ENCODE data around the gene GRAMD2A.

GRCh38 chr15:72238586-72238985, 41.0 kb upstream of the GRAMD2A start:
- TF ChIP-seq EZH2 (IDR thresholded peaks at IDR 0.05; ENCODE audit: borderline replicate concordance, low read length) (no peak), CTCF (IDR thresholded peaks at IDR 0.05; ENCODE audit: low read length) (no peak)
